ENCODE data around the gene ITPA. TPM values are rescaled to one million over a fixed set of nuclear protein-coding genes. Genes with fewer than 3 reads are reported as not detected.
A peak's percentile ranks its signal among the peaks of the same experiment; 100 is the strongest.

Gene ITPA
- total RNA-seq, 1 experiment from 2014 or later: 104 TPM

GRCh38 chr20:3222635-3223600 lies 13.6 kb downstream of the ITPA start:
- ChIA-PET POLR2A (interaction anchor here (0.6 to 1.2 kb wide), 5 partner anchors 16 to 224 kb away, joined by 3 to 6 read pairs (median 4); partner anchors contain the start of gene SLC4A11), CTCF (interaction anchor here (0.5 to 2.0 kb wide), 7 partner anchors 17 to 100 kb away, joined by 3 to 7 read pairs (median 4); partner anchors contain the start of gene SLC4A11)
- Mint-ChIP-seq H3K27ac (no peak overlapping the region), H3K9me3 (no peaks in the 10 kb centered on the region), H3K4me1 (no peaks in the 10 kb centered on the region), H3K36me3 (peaks cover 18% of the 10 kb centered on the region), H3K4me3 (no peak overlapping the region), H3K27me3 (ENCODE audit: low read depth) (no peaks in the 10 kb centered on the region)
- DNase-seq (ENCODE audit: low spot score) (no peak), ATAC-seq (no peak)
- TF ChIP-seq ZNF512 (CRISPR knock-in tag; IDR thresholded peaks at IDR 0.05; ENCODE audit: borderline replicate concordance): no peak
- no peak for TF ChIP-seq IRF1 (CRISPR knock-in tag; IDR thresholded peaks at IDR 0.05)
- TF ChIP-seq ATF3 (CRISPR knock-in tag; conservative IDR thresholded peaks at IDR 0.05): no peak
- no peak for TF ChIP-seq ZBTB43 (CRISPR knock-in tag; IDR thresholded peaks at IDR 0.05)
- TF ChIP-seq MAX (CRISPR knock-in tag; IDR thresholded peaks at IDR 0.05): no peak
- TF ChIP-seq GABPB1 (CRISPR knock-in tag; IDR thresholded peaks at IDR 0.05): peak; percentile 80
- TF ChIP-seq E2F1 (CRISPR knock-in tag; IDR thresholded peaks at IDR 0.05): no peak
- TF ChIP-seq FOXJ3 (CRISPR knock-in tag; IDR thresholded peaks at IDR 0.05; ENCODE audit: borderline replicate concordance): no peak

- CTCF ChIA-PET: interaction anchor here (0.8 to 2.4 kb wide), 6 partner anchors 16 to 93 kb away, joined by 3 to 9 read pairs (median 6); no protein-coding TSS in a partner anchor
Measured at GRCh38 chr20:3223651-3223993, 14.3 kb downstream of the ITPA start.

More at GRCh38 chr20:3223651-3223993, 14.3 kb downstream of the ITPA start:
- ATAC-seq: no peak
- H3K27me3 Mint-ChIP-seq (ENCODE audit: low read depth): no peaks in the 10 kb centered on the region
- H3K36me3 Mint-ChIP-seq: peaks cover 18% of the 10 kb centered on the region
- TF ChIP-seq PRDM15 (CRISPR knock-in tag; IDR thresholded peaks at IDR 0.05) (no peak), TEAD1 (CRISPR knock-in tag; IDR thresholded peaks at IDR 0.05) (no peak), NR3C1 (CRISPR knock-in tag; conservative IDR thresholded peaks at IDR 0.05; ENCODE audit: low read depth) (no peak), ARID4B (CRISPR knock-in tag; IDR thresholded peaks at IDR 0.05; ENCODE audit: borderline replicate concordance) (no peak), PREB (CRISPR knock-in tag; IDR thresholded peaks at IDR 0.05; ENCODE audit: borderline replicate concordance) (no peak), ZSCAN18 (CRISPR knock-in tag; IDR thresholded peaks at IDR 0.05) (no peak), RELA (CRISPR knock-in tag; IDR thresholded peaks at IDR 0.05; ENCODE audit: borderline replicate concordance) (no peak)
- H3K27ac Mint-ChIP-seq: no peak overlapping the region
- no peaks in the 10 kb centered on the region for H3K9me3 Mint-ChIP-seq
- DNase-seq (ENCODE audit: low spot score): no peak
- H3K4me3 Mint-ChIP-seq: no peak overlapping the region
- no peaks in the 10 kb centered on the region for H3K4me1 Mint-ChIP-seq
- POLR2A ChIA-PET: interaction anchor here (0.6 to 1.2 kb wide), 4 partner anchors 16 to 223 kb away, joined by 3 to 6 read pairs (median 4); partner anchors contain the start of gene SLC4A11
